DMS 273 treated with DMSO at 0.1 percent for 48 hours (cell line): ENCODE results near the gene CDRT4.
"Not testable (repeated sequence)": the region's sequence is repeated elsewhere in the genome, so short reads cannot be mapped to it uniquely, and the experiment has no call there.

Source experiments
- DNase-seq: peaks from one replicate; lab custom pipeline; 2025; lab: John Stamatoyannopoulos, UW

Gene CDRT4

DNA sequence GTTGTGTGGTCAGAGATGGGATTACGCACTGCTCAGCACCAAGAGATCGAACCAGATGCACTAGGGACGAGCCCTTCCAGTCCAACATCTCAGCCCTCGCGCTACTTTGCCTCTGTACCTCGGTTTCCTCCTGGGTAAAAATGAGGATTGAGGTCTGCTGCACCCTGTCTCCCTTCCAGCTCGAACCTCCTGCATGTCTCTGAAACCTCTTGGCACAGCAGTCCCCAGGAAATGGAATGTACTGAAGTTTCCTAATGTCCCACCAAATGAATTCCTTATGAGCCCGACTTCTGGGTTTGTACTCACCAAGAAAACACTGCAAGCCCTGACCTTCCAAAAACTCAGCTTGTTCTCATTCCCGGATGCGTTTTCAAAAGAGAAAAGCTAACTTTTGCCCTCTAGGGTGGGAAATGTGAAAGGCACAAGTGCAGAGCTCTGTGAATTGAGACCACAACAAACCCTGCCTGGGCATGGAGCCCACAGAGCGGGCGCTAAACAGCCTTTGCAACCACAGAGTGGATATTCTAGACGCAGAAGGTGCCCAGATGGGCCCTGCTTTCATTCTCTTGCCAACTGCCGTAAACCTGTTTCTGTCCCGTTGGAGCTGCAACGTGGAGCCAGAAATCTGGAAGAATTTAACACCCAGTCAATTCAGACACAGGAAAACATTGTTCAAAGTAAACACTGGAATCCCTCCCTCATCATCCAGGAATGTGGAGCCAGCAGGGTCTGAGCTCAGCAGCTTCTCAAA, 10.3 kb downstream of the CDRT4 start:
- peak; percentile 79 for DNase-seq

DNA sequence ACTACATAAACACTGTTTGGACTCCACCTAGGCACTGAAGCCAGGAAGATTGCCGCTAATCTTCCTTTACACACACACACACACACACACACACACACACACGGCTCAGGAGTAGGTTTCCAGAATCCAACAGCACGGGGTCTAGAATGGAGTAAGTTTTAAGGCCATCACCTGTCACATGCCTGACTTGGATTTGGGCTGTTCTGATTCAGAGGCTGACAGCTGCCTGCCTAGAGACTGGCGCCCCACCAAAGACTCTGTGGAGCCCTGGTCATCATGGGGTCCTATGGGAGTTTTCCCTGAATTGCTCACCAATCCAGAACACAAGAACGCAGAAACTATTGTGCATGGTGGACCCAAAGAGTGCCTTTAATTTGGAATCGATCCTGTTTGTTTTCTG, 10.9 kb downstream of the CDRT4 start:
- no peak for DNase-seq

DNA sequence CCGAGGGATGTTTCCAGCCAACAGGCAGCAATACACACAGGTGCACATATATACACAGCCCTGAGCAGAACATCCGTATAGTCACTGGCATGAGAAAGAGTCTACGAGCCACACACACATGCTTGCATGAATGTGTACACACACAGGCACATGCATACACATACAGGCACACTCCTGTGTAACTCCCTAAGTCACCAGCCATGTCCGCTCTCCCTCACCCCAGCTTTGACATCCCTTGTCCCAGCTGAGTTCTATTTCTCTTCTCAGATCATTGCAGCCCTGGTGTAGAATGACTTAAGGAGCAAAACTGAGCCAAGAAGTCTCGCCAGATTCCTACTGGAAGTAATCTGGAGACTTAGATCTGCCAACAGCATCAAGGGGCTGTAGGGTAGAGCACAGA, 13.1 kb downstream of the CDRT4 start:
- DNase-seq, result no peak

DNA sequence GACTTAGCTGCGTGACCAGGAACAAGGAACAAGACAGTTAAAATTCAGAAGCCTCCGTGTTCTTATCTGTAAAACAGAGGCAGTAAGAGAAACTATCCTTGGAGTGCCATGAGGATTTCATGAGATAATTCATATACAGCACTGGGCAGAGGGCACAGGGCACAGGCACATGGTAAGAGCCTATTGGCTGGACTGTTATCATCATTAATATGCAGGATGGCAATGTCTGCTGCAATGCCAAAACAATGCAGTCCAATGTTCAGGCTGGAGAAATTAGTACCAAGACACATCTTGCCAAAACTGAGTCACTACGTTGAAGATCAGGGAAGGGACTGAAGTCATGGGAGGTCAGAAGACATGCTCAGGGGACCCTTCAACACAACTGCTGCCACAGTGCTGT, 13.6 kb downstream of the CDRT4 start:
- DNase-seq, result no peak

DNA sequence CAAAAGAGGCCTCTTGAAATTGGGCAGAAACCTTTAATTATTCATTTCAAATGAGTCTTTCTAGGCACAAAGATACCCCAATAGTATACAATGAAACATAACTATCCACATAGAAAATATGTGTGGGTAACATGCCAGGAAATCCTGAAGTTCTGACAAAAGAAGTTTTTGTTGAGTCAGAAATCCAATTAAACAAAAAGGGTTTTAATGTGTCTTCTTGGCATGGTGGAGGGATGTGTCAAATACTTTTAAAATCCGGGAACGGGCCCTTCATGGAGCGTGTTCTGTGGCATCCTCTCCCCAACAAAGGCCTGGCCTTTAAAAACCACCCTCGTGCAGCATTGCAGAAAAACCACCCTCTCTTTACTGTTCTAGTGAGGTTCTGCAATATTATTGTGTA, 14.2 kb downstream of the CDRT4 start:
- DNase-seq, result no peak

DNA sequence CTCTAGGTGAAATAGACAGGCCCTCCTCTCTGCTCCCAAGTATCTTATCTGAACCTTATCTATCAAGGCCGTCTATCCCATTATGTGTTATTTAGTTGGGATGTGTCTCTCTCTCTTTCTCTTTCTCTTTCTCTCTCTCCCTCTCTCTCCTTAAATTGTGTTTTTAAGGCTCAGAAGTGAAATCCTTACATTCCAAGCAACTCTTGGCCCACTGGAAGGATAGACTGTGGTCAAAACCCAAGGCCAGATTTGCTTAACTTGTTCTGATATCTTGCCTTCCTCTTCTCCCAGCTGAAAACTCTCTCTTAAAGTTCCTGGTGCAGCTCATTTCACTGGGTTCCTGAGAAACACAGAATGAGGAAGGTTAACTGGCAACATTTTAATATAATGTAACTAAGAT, 14.7 kb downstream of the CDRT4 start:
- no peak for DNase-seq

DNA sequence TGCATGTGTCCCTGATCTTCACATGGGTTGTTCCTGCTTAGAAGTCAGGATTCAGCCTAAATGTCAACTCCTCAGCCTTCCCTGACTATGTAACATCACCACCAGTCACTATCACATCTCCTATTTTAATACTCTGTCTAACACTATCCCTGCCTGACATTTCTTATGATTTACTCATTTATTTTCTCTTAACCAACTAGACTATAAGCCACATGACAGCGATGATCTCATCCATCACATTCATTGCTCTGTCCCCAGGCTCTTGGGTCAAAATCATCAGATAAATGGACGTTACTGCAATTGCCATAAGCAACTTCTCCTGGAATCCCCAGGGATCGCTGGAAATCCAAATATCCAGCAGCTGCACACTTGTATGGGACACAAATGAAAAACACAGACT, 15.7 kb downstream of the CDRT4 start:
- DNase-seq, result no peak

DNA sequence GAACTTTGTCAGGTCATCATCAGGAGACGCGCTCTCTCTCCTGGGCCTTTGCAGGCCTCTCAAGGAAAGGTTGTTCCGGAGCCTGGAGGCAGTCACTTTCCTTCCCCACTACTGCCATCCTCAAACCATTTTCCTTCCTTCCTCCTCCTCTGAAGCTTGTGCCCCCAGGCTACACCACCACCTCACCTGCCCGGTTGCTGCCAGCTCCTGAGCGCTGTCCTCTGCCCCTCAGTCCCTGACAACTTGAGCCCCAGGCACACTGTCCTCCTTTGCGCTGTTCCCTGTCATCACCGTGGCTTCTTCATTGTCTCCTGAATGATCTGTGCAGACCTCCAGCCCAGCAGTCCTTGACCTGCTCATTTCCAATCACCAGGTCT, 18.9 kb downstream of the CDRT4 start:
- DNase-seq, result no peak

DNA sequence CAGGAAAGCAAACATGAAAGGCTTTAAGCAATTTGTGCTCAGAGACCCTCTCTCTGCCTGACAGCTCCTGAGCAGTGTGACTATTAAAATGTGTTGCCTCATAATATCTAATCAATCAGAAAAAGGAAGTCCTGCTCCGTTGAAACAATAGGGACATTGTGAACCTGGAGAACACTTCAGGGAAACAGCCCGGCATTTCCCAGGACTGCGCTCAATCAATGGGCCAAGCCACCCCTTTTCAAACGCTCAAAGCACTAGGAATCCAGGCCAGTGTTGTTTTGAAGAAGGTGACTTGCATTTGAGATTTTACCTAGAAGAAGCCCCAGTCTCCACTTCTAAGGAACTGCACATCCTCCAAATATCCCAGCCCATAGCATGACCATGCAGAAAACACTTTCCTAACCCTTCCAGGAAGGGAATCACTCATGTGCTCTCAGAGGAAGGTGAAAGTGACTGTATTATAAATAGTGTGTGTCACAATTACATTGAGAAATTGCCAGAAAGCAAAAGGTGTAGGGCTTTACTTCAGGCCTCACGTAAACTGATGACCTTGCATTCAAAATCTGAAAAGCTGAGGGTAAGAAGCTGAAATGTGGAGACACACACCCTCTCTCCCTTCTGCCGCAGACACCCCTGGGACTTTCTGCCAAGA, 19.4 kb downstream of the CDRT4 start:
- DNase-seq, result no peak

DNA sequence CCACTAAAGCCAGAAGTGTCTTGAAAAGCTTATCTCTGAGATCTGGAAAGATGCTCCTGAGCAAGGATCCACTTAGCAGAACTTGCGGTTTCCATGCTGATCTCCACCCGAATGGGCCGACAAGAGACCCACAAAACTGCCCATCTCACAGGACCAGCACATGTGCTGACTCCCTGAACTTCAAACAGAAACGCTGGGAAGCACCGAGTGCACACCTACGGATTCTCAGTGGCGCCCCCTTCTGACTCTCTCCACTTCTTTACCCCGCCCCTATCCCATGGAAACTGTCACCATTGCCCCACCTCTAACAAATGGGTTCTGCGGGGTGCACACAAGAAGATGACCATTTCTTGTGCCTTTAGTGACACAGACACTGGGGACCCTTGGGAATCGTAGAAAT, 21.4 kb downstream of the CDRT4 start:
- DNase-seq, result no peak

DNA sequence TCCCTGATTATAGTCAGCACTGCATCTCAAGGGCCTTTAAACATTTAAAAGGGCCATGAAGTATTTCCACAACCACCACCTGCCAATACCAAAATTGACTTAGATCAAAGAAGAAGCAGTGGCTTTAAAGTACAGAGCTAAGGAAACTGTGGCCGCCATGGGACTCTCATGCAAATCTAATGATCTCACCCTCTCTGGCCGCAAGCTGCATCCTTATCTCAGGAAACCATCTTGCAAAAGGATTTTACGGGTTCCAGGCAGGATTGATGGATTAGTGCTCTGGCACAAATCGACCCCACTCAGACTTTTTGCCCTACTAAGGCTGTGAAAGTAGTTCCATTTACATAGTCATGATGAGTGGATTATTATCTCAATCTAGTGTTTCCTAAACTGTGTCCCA, 22.6 kb downstream of the CDRT4 start:
- DNase-seq, result no peak

DNA sequence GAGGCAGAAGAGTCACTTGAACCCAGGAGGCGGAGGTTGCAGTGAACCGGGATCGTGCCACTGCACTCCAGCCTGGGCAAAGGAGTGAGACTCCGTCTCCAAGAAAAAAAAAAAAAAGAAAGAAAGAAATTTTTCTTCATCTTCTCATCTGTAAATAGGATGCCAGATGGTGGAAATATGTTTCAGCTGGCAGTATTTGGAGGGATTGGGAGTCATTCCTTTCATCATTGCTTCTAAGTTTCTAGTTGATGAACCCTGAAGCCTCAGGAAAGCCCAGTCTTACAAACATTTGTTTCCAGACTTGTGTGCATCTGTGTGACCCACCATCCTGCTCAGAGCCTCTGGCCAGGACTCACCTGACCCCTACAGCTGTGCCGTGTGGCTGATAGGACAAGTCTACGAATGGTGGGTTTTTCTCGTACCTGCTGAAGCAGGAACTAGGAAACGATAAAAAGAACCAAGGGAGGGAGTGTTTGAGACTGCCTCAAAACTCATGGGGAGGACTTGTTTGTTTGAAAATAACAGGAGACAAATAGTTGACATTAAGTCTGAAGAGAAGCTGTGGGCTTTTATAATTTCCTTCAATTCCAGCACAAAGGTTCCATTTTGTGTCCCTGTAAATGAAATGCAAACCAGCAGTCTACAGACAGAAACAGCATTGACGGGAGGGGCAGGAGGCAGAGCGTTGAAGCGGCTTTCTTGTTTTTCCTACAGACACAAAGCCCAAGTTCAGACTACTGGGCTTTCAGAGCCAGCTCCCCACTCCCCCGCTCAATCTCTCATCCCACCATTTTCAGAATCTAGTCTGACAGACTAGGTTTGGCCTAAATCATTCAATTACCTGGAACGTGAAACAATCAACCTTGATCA, 24.9 kb downstream of the CDRT4 start:
- DNase-seq, result no peak

DNA sequence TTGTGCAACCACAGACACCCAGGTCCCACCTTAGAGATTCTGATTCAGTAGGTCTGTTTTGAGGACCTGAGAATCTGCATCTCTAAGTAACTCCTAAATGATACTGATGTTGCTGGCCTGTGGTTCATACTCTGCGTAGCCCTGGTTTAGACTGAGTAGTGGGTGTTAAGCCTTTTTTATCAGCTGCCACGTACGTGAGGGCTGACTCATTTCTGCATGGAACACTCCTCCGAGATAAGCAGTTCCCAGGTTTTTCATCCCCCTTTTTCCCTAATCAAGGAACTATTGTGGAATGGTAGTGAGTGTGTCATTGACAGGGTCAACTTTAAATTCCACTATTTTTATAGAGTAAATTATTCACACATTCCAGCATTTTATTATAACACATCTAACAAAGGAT, 26.1 kb downstream of the CDRT4 start:
- DNase-seq, result no peak

DNA sequence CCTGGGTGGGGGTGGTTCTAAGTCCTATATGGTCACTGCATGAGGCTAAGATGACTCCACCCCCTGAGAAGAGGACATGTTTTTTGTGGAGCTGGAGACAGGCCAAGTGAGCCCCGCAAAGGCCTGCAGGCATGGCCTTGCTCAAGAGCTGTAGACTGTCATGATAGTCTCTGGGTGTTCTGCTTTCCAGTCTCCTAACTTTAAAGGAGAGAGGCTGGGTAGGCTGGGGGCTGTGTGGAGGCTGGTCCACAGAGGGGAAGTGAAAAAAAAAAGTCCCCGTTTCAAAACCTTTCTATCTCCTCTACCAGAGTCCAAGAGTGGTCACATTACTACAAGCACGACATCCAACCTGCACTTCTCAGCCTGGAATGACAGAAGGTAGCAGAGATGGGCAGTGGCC, 27.1 kb downstream of the CDRT4 start:
- DNase-seq, result no peak

DNA sequence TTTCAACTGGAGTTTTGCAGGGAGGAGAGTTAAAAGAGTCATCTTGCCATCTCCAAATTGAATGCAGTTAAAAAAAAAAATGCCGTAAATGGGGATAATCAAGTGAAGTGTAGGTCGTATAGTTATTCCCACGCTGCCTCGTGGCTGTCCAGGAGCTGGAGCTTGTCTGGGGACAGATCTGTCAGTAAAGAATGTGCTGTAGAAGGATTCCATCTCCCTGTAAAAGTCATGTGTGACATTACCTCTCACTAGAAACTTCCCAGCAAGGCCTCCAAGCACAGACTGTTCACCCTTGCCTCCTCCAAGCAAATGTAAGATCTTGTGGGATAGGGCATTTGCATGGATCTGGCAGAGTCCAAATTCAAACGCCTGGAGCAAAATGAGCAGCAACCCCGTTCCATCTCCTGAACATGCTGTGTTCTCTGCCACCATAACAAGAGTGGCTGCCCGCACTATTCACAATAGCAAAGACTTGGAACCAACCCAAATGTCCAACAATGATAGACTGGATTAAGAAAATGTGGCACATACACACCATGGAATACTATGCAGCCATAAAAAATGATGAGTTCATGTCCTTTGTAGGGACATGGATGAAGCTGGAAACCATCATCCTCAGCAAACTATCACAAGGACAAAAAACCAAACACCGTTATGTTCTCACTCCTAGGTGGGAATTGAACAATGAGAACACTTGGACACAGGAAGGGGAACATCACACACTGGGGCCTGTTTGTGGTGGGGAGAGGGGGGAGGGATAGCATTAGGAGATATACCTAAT, 28.0 kb downstream of the CDRT4 start:
- DNase-seq, result not testable (repeated sequence)

DNA sequence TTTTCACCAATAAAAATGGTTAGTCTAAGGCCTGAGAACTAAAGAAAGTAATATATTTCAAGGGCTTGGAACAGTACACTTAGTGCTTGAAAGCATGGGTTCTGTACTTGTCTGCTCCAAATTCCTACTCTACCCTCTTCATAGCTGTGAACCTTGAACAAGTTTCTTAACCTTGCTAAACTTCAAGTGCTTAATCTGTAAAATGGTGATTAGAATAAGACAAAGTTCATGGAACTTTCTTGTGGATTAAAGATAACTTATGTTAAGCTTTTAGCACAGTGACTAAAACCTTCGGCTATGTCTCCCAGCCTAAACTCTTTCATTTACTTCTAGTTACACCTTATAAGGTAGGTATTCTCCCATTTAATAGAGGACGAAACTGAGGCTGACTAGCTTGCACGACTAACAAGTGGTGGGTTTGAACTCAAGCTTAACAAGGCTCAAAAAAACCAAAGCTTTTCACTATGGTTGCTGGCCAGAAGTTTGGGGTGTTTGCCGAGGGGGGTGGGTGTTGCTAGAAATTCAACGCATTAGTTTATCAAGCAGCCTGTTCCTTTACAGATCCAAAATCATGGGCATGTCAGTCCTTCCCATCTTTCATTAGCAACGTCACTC, 28.8 kb downstream of the CDRT4 start:
- no peak for DNase-seq

DNA sequence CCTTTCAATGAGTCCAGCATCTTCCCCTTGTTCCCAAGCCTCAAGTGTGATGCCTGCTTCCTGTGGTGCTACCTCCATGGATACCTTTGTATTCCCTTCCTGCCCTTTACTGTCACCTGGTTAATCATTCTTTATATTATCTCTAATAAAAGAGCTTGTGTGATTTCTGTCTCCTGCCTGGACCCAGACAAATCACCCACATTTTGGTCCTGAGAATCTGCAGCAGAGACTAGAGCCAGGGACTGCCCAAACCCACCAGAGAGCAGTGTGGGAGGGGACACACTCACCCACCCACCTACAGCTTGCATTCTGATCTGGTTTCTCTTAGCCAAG, 30.2 kb downstream of the CDRT4 start:
- DNase-seq, result no peak

DNA sequence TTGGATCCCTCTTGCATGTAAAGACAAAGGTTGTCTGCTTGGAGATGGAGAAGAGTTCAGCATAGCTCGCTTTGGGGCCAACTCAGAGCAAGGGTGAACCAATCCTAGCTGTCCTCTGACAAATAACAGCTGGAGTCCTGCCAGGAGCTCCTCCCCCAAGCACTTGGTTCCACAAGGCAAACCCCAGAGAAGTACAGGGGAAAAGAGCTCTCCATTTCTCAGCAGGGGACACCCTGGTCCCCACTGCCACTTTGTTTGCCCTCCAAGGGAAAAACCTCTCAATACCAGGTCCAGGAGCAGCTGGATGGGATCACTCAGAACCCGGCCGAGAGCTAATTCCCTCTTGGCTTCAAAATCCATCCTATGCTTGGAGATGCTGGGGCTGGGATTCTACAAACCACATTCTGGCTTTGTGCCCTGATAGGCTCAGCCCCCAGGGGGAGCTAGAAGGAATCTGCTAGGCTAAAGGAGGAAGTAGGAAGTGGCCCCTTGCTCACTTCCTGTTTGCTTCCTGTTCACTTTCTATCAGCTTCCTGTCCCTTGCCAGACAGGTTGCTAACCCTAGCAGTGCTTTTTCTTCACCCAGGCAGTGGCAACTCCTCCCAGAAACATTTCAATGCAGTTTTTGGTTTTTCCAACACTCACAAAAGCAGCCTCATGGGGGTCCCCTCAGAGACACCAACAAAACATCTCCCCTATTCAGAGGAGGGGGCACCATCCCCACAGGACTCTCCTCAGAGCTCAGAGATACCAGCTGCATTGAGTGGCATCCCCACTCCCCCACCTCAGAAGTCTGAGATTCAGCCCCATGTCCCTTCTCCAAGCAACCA, 30.7 kb downstream of the CDRT4 start:
- no peak for DNase-seq

DNA sequence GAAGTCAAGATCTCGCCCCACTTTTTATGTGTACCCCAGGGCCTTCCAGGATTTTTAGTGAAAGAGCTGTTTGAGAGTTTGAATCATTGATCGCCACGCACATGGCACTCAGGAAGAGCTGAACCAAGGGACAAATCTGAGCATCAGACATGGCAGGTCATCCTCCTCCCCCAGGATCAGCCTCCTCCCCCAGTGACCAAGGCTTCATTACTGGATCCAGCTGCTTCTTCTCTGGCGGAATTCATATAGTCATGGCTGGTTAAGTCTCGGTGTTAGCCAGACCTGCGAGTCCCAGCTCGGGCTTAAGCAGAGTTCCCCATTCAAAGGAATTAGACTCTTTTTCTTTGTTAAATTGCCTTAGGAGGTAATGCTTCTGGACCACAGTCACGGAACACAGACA, 32.5 kb downstream of the CDRT4 start:
- no peak for DNase-seq

DNA sequence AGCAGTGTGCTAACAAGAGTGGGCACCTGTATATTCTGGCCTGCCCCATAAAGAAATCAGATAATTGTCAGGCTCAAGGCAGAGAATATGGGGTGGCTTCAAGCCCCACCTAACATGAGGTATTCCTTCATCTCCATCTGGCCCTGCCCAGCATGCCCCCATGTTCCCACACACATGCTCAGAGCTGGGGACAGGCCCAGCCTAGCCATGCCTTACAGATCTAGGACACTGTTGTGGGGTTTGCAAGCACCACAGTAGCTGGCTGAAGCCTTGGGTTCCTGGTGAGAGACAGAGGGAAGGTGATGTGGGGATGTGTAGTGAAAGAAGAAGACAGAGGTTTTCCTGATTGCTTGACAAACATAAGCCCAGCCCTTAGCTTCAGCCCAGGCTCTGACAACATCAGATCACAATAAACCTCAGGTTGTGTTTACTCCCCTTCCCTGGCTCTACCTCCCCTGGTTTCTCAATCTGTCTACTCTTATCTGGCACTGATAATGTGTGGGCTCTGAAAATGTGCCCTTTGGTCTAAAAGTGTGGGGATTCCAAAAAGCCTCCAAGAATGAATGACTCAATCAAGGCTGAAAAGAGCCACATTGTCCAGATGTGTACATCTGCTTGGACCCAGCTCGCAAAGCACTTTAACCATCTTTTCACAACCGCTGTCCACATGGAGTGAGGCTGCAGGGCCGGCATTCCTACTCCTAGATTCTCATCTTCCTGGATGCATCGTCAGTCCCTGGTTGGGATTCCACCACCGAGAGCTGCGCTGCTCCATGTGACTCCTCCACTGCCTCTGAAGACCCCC, 34.4 kb downstream of the CDRT4 start:
- no peak for DNase-seq
